IMR-90 (cell line): ENCODE measurements around the gene SORCS1. TPM values are rescaled to one million over a fixed set of nuclear protein-coding genes. Genes with fewer than 3 reads are reported as not detected.
A peak's percentile ranks its signal among the peaks of the same experiment; 100 is the strongest.

Experiments used
- ATAC-seq: fragments of 200-7000 bp; cut with Tn5 transposase; 2 replicates; pipeline ENCODE4 v1.9.1; 2020; ENCODE audit warnings: low read depth, mild to moderate bottlenecking, moderate library complexity
- BruUV-seq: library from RNA; stranded (reverse); fragments of 400-500 nt; replicated peaks from 2 replicates; lab custom pipeline; 2021; lab: Mats Ljungman, UMichigan
- CTCF ChIA-PET: fragments of 300-600 bp; formaldehyde crosslinking; extraction: SDS; loops from one replicate; lab custom pipeline; 2021; ENCODE audit warnings: antibody characterized with exemption; lab: Yijun Ruan, JAX
- POLR2A ChIA-PET: fragments of 300-600 bp; sonication (Branson Sonifier 250); formaldehyde crosslinking; loops from one replicate; lab custom pipeline; 2022; ENCODE audit warnings: antibody characterized with exemption; ENCODE audit not compliant: unreplicated experiment; lab: Charles Lee
- DNase-seq: peaks from one replicate; pipeline ENCODE4 v3.0.0; 2013
- H2AFZ ChIP-seq: replicated peaks from 2 replicates; pipeline ENCODE3; 2013; ENCODE audit warnings: low read length, mild to moderate bottlenecking; ENCODE audit not compliant: poor library complexity
- H2AK5ac ChIP-seq: 2 replicates; pipeline ENCODE4 v1.6.1; 2013; ENCODE audit warnings: low read depth, low read length, inconsistent platforms
- H2AK9ac ChIP-seq: replicated peaks from 2 replicates; pipeline ENCODE3; 2013; ENCODE audit warnings: mild to moderate bottlenecking, low read depth, low read length, moderate library complexity; ENCODE audit not compliant: poor library complexity
- H2BK120ac ChIP-seq: 2 replicates; pipeline ENCODE4 v1.6.1; 2013; ENCODE audit warnings: low read depth, low read length, inconsistent platforms
- H2BK15ac ChIP-seq: 3 replicates; pipeline ENCODE4 v1.6.1; 2013; ENCODE audit warnings: low read depth, low read length, inconsistent platforms
- H2BK20ac ChIP-seq: 2 replicates; pipeline ENCODE4 v1.6.1; 2013; ENCODE audit warnings: low read depth, mild to moderate bottlenecking, inconsistent platforms, low read length, moderate library complexity
- H2BK5ac ChIP-seq: 2 replicates; pipeline ENCODE4 v1.6.1; 2013; ENCODE audit warnings: mild to moderate bottlenecking, low read depth, low read length, inconsistent platforms; ENCODE audit not compliant: poor library complexity, severe bottlenecking
- H3K14ac ChIP-seq: replicated peaks from 2 replicates; pipeline ENCODE4 v1.6.1; 2013; ENCODE audit warnings: low read depth, low read length, inconsistent platforms
- H3K18ac ChIP-seq: 2 replicates; pipeline ENCODE4 v1.6.1; 2013; ENCODE audit warnings: low read depth, low read length, control low read depth
- H3K23ac ChIP-seq: 2 replicates; pipeline ENCODE4 v1.6.1; 2013; ENCODE audit warnings: low read depth, low read length, inconsistent platforms
- H3K27ac ChIP-seq: 2 replicates; pipeline ENCODE4 v1.5.1; 2013; ENCODE audit warnings: mild to moderate bottlenecking, control low read depth, low read length; ENCODE audit not compliant: insufficient read depth
- H3K27me3 ChIP-seq: 2 replicates; pipeline ENCODE4 v1.6.1; 2013; ENCODE audit warnings: low read length; ENCODE audit not compliant: control insufficient read depth, insufficient read depth
- H3K36me3 ChIP-seq: 2 replicates; pipeline ENCODE4 v1.6.1; 2013; ENCODE audit warnings: low read length, mixed read lengths; ENCODE audit not compliant: control insufficient read depth, insufficient read depth
- H3K4ac ChIP-seq: 2 replicates; pipeline ENCODE4 v1.6.1; 2013; ENCODE audit warnings: low read depth, low read length, inconsistent platforms
- H3K4me1 ChIP-seq: 2 replicates; pipeline ENCODE4 v1.6.1; 2013; ENCODE audit warnings: low read length, mixed read lengths; ENCODE audit not compliant: control insufficient read depth, insufficient read depth
- H3K4me2 ChIP-seq: 2 replicates; pipeline ENCODE4 v1.6.1; 2013; ENCODE audit warnings: low read depth, mild to moderate bottlenecking, control low read depth, low read length, moderate library complexity
- H3K4me3 ChIP-seq: 2 replicates; pipeline ENCODE4 v1.5.1; 2013; ENCODE audit warnings: low read depth, mild to moderate bottlenecking, control low read depth, low read length, moderate library complexity; ENCODE audit not compliant: insufficient read depth
- H3K56ac ChIP-seq: 2 replicates; pipeline ENCODE4 v1.6.1; 2013; ENCODE audit warnings: low read length, inconsistent platforms; ENCODE audit not compliant: insufficient read depth; ENCODE audit errors: extremely low read depth
- H3K79me1 ChIP-seq, 2 experiments: 2 replicates each; pipeline ENCODE4 v1.6.1; 2013; ENCODE audit warnings: low read length in 2 of 2, inconsistent platforms in 1 of 2, low read depth in 1 of 2
- H3K9ac ChIP-seq: 2 replicates; pipeline ENCODE4 v1.6.1; 2013; ENCODE audit warnings: low read depth, low read length, control low read depth
- H3K9me1 ChIP-seq: 2 replicates; pipeline ENCODE4 v1.6.1; 2013; ENCODE audit warnings: low read length, inconsistent platforms; ENCODE audit not compliant: insufficient read depth
- H3K9me3 ChIP-seq: 2 replicates; pipeline ENCODE4 v1.6.1; 2013; ENCODE audit warnings: low read length; ENCODE audit not compliant: control insufficient read depth, insufficient read depth
- H4K20me1 ChIP-seq: 2 replicates; pipeline ENCODE4 v1.6.1; 2013; ENCODE audit warnings: low read length, inconsistent platforms; ENCODE audit not compliant: insufficient read depth
- H4K5ac ChIP-seq: 2 replicates; pipeline ENCODE4 v1.6.1; 2013; ENCODE audit warnings: mild to moderate bottlenecking, low read depth, low read length, control low read depth
- H4K8ac ChIP-seq, 2 experiments: 2 replicates each; pipeline ENCODE4 v1.6.1; 2013; ENCODE audit warnings: low read depth in 2 of 2, low read length in 2 of 2, control low read depth in 1 of 2, inconsistent platforms in 1 of 2
- H4K91ac ChIP-seq: 2 replicates; pipeline ENCODE4 v1.6.1; 2013; ENCODE audit warnings: low read depth, low read length, inconsistent platforms; ENCODE audit not compliant: insufficient read depth
- MAZ ChIP-seq: IDR thresholded peaks from 2 replicates; pipeline ENCODE4 v1.6.1; 2012; ENCODE audit warnings: low read depth, mild to moderate bottlenecking, low read length, improper control_type of control experiment, moderate library complexity, borderline replicate concordance
- NFE2L2 ChIP-seq: fragments of 150-350 bp; IDR thresholded peaks from 2 replicates; pipeline ENCODE4 v1.6.1; 2016; ENCODE audit warnings: low read depth, mild to moderate bottlenecking, low read length
- RAD21 ChIP-seq: IDR thresholded peaks from 2 replicates; pipeline ENCODE4 v1.6.1; 2012; ENCODE audit warnings: low read length, improper control_type of control experiment
- RFX5 ChIP-seq: IDR thresholded peaks from 2 replicates; pipeline ENCODE4 v1.8.0; 2012; ENCODE audit warnings: low read depth, mild to moderate bottlenecking, low read length, moderate library complexity
- SMC3 ChIP-seq: fragments of 150-350 bp; IDR thresholded peaks from 2 replicates; pipeline ENCODE4 v1.6.1; 2016; ENCODE audit warnings: low read depth, mild to moderate bottlenecking, antibody characterized with exemption, low read length, moderate library complexity
- WGBS, 2 experiments: methylation state at CpG; one replicate each; pipeline versions ENCODE4 v1.1.5 to v1.1.7; 2013; ENCODE audit warnings: missing lambda C conversion rate in 2 of 2; ENCODE audit not compliant: insufficient read length in 1 of 2; ENCODE audit errors: extremely low coverage in 2 of 2; 5-methylcytosine and 5-hydroxymethylcytosine counted together
- dilution Hi-C: fragments of 300-500 bp; cut with HindIII; formaldehyde crosslinking; loops from one replicate; pipeline ENCODE4 v1.14.3; 2018; ENCODE audit warnings: low sequenced_read_pairs; ENCODE audit not compliant: unreplicated experiment
- in situ Hi-C: fragments of 300-500 bp; cut with MboI; formaldehyde crosslinking; loops from 3 replicates; pipeline ENCODE4 v1.14.3; 2019; ENCODE audit warnings: low sequenced_read_pairs, inconsistent platforms, mixed read lengths
- intact Hi-C: fragments of 100-400 bp; cut with micrococcal nuclease; formaldehyde crosslinking; loops from 2 replicates; pipeline ENCODE4 v1.10.0; 2022
- polyA plus RNA-seq, 3 experiments: library from polyadenylated mRNA; depleted of rRNA; stranded (reverse); fragments of >200 nt; gene quantifications; 2 replicates each; pipeline ENCODE4 v1.2.3, GENCODE V29; 2012; ENCODE audit warnings: low replicate concordance in 1 of 3
- total RNA-seq: library from RNA; depleted of rRNA; stranded (reverse); fragments of >200 nt; gene quantifications from 2 replicates; pipeline ENCODE4 v1.2.3, GENCODE V29; 2012
- TF ChIP-seq, protein P1 (sequence below): conservative IDR thresholded peaks from 2 replicates; pipeline ENCODE4 v1.5.1; 2012; ENCODE audit warnings: mild to moderate bottlenecking, low read depth, low read length, improper control_type of control experiment
- TF ChIP-seq, protein P2 (sequence below): fragments of 150-350 bp; IDR thresholded peaks from 2 replicates; pipeline ENCODE4 v1.6.1; 2016; ENCODE audit warnings: low read depth, mild to moderate bottlenecking, low read length, moderate library complexity, borderline replicate concordance
- TF ChIP-seq, protein P3 (sequence below): fragments of 150-350 bp; IDR thresholded peaks from 2 replicates; pipeline ENCODE4 v1.6.1; 2017; ENCODE audit warnings: mild to moderate bottlenecking, antibody characterized with exemption, low read length, low read depth

Gene SORCS1
- total and polyA plus RNA-seq, 2 of the 4 experiments (the other 2 are of a cell fraction) = under 0.01 TPM; not detected in 1

DNA sequence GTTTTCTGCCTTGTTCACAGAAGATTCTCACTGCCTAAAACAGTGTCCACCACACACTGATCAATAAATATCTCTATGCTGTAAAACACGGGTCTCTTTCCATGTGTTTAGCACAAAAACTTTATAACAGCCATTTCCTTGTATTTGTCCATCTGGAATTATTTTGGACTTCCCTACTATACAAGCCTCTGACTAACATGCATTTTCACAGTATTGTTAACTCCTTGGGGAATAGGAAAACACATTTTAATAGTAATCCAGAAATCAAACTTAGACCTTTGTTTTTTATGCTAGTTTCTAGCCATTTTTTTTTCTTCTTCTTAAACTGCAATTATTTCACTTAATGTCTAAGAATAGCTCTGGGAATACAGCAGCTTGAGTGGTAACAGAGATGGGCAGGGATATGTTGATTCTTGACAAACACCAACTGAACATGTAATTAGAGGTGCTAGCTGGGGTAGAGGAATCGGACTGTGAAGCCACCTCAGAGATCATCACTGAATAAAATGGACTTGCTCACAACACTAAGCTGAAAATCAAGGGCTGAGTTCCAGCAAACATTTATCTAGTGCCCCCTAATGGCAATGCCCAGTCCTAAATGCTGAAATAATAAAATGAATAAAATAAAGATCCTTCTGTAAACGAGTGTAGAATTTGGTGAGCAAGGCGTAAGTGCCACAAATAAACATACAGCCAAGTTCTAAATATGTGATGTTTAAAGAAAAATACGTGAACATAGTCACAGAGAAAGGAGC, 593.1 kb downstream of the SORCS1 start:
- Histone ChIP-seq H2AK9ac (no peak overlapping the region), H4K20me1 (no peaks in the 10 kb centered on the region), H3K4me3 (no peak overlapping the region), H3K4me1 (no peaks in the 10 kb centered on the region), H2AK5ac (no peak overlapping the region), H3K23ac (no peak overlapping the region), H4K8ac (peak overlapping the region in 1 of 2 experiments; percentile 48; a peak in 3 of 4 replicates), H3K14ac (no peak overlapping the region), H3K9me3 (peaks cover 6% of the 10 kb centered on the region), H3K27me3 (no peaks in the 10 kb centered on the region), H2BK120ac (0 out of 2 replicates have a peak overlapping the region, but pooled peaks have one; percentile 5), H3K18ac (peak overlapping the region; percentile 84; the same call in 1 of the 2 replicates), H4K5ac (peak overlapping the region; percentile 63; the same call in 1 of the 2 replicates), H3K9me1 (peaks cover 3% of the 10 kb centered on the region; the same call in 1 of the 2 replicates), H3K79me1 (no peaks in the 10 kb centered on the region), H2BK20ac (no peak overlapping the region), H4K91ac (no peak overlapping the region), H3K9ac (no peak overlapping the region), H2BK5ac (no peak overlapping the region), H3K4ac (no peak overlapping the region), H3K56ac (no peak overlapping the region), H2AFZ (no peak overlapping the region), H3K27ac (no peak overlapping the region), H2BK15ac (no peak overlapping the region), H3K36me3 (no peaks in the 10 kb centered on the region), H3K4me2 (no peak overlapping the region)
- no CpG with 5 or more reads among the region's 5 CpGs for WGBS, 2 experiments
- ATAC-seq (peak; percentile 48; the same call in 1 of the 2 replicates), DNase-seq (peak; percentile 61)
- TF ChIP-seq RAD21 (peak; percentile 53), SMC3 (peak; percentile 38), RFX5 (no peak), MAZ (no peak), NFE2L2 (no peak)
- TF ChIP-seq, protein P1, sequence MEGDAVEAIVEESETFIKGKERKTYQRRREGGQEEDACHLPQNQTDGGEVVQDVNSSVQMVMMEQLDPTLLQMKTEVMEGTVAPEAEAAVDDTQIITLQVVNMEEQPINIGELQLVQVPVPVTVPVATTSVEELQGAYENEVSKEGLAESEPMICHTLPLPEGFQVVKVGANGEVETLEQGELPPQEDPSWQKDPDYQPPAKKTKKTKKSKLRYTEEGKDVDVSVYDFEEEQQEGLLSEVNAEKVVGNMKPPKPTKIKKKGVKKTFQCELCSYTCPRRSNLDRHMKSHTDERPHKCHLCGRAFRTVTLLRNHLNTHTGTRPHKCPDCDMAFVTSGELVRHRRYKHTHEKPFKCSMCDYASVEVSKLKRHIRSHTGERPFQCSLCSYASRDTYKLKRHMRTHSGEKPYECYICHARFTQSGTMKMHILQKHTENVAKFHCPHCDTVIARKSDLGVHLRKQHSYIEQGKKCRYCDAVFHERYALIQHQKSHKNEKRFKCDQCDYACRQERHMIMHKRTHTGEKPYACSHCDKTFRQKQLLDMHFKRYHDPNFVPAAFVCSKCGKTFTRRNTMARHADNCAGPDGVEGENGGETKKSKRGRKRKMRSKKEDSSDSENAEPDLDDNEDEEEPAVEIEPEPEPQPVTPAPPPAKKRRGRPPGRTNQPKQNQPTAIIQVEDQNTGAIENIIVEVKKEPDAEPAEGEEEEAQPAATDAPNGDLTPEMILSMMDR = peak; percentile 50
- TF ChIP-seq, protein P2, sequence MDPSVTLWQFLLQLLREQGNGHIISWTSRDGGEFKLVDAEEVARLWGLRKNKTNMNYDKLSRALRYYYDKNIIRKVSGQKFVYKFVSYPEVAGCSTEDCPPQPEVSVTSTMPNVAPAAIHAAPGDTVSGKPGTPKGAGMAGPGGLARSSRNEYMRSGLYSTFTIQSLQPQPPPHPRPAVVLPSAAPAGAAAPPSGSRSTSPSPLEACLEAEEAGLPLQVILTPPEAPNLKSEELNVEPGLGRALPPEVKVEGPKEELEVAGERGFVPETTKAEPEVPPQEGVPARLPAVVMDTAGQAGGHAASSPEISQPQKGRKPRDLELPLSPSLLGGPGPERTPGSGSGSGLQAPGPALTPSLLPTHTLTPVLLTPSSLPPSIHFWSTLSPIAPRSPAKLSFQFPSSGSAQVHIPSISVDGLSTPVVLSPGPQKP = no peak
- TF ChIP-seq, protein P3, sequence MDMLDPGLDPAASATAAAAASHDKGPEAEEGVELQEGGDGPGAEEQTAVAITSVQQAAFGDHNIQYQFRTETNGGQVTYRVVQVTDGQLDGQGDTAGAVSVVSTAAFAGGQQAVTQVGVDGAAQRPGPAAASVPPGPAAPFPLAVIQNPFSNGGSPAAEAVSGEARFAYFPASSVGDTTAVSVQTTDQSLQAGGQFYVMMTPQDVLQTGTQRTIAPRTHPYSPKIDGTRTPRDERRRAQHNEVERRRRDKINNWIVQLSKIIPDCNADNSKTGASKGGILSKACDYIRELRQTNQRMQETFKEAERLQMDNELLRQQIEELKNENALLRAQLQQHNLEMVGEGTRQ = no peak
- CTCF ChIA-PET = no interaction called here
- in situ Hi-C loops = loop anchor here (10.0 kb wide), 1 partner anchor 147 kb away; no protein-coding TSS in a partner anchor
- no TSS peak for BruUV-seq
- dilution Hi-C loops = no loop called here
- intact Hi-C loops = loop anchor here (2.0 to 10.0 kb wide), 2 partner anchors 397 to 621 kb away; no protein-coding TSS in a partner anchor
- POLR2A ChIA-PET = no interaction called here
